K562 (cell line): Measurements from ENCODE around the gene SETD4. TPM values are rescaled to one million over a fixed set of nuclear protein-coding genes. Genes with fewer than 3 reads are reported as not detected.

Experiments
- ATAC-seq: fragments of 200-7000 bp; cut with Tn5 transposase; 3 replicates; pipeline ENCODE4 v1.9.1; 2020; ENCODE audit warnings: moderate library complexity
- BruUV-seq: library from RNA; stranded (reverse); fragments of 400-500 nt; replicated peaks from 2 replicates; lab custom pipeline; 2021; lab: Mats Ljungman, UMichigan
- CTCF ChIA-PET: fragments of 300-600 bp; formaldehyde crosslinking; extraction: SDS; loops from one replicate; lab custom pipeline; 2021; ENCODE audit warnings: low intra/inter-chr PET ratio; lab: Yijun Ruan, JAX
- POLR2A ChIA-PET: fragments of 300-600, 350-650 bp; sonication (Branson Sonifier 250); formaldehyde crosslinking; extraction: SDS; loops from one replicate; lab custom pipeline; 2021; ENCODE audit warnings: antibody characterized with exemption, inconsistent platforms; lab: Yijun Ruan, JAX
- DNase-seq, 4 experiments: peaks; one replicate each; pipeline versions ENCODE4 v3.0.0 to v3.0.0-alpha.2; 2011 to 2018; ENCODE audit warnings: low spot score in 3 of 4, mixed read lengths in 3 of 4; ENCODE audit errors: extremely low read depth in 1 of 4
- FAIRE-seq: peaks from 2 replicates; lab custom pipeline; 2011; peaks lifted over from hg19 to GRCh38; lab: Jason Lieb, UNC
- H2AFZ ChIP-seq: 2 replicates; pipeline ENCODE4 v1.6.0; 2011; ENCODE audit warnings: low read depth, low read length, control low read depth, inconsistent platforms
- H3K27ac ChIP-seq: fragments of 200-600 bp; 3 replicates; pipeline ENCODE4 v1.8.0; 2011; ENCODE audit warnings: low read depth, mild to moderate bottlenecking, control low read depth, inconsistent platforms, low read length, moderate library complexity, mixed read lengths; ENCODE audit errors: extremely low read depth
- H3K27me3 ChIP-seq, 2 experiments: fragments of 300-600 bp in 1 of 2; 2 replicates in 1 of 2; 3 replicates in 1 of 2; pipeline versions ENCODE4 v1.6.0 to v1.8.0; 2011; ENCODE audit warnings: inconsistent platforms in 2 of 2, low read length in 2 of 2, mild to moderate bottlenecking in 1 of 2, mixed read lengths in 1 of 2, moderate library complexity in 1 of 2; ENCODE audit not compliant: control insufficient read depth in 2 of 2, insufficient read depth in 2 of 2
- H3K36me3 ChIP-seq: fragments of 300-600 bp; 3 replicates; pipeline ENCODE4 v1.8.0; 2011; ENCODE audit warnings: mild to moderate bottlenecking, low read length, inconsistent platforms; ENCODE audit not compliant: control insufficient read depth, insufficient read depth
- H3K4me1 ChIP-seq, 2 experiments: fragments of 200-600 bp in 1 of 2; replicated peaks in 1 of 2; 2 replicates in 1 of 2; 3 replicates in 1 of 2; pipeline versions ENCODE4 v1.5.1 to v1.8.0; 2011; ENCODE audit warnings: inconsistent platforms in 2 of 2, low read length in 2 of 2, mild to moderate bottlenecking in 1 of 2, mixed read lengths in 1 of 2, moderate library complexity in 1 of 2; ENCODE audit not compliant: control insufficient read depth in 2 of 2, insufficient read depth in 2 of 2
- H3K4me2 ChIP-seq: 2 replicates; pipeline ENCODE4 v1.6.1; 2011; ENCODE audit warnings: low read length, control low read depth, inconsistent platforms, mixed read lengths; ENCODE audit not compliant: insufficient read depth
- H3K4me3 ChIP-seq: fragments of 200-600 bp; sonication (generic), shearing (Covaris generic); 2 replicates; pipeline ENCODE4 v1.5.1; 2016; ENCODE audit warnings: control low read depth, inconsistent platforms
- H3K79me2 ChIP-seq: fragments of 200-600 bp; 3 replicates; pipeline ENCODE4 v1.8.0; 2011; ENCODE audit warnings: low read length, inconsistent platforms; ENCODE audit not compliant: control insufficient read depth, insufficient read depth
- H3K9ac ChIP-seq, 2 experiments: 2 replicates each; pipeline versions ENCODE4 v1.6.0 to v1.6.1; 2011; ENCODE audit warnings: low read depth in 2 of 2, low read length in 2 of 2, control low read depth in 1 of 2, inconsistent platforms in 1 of 2, mild to moderate bottlenecking in 1 of 2, mixed read lengths in 1 of 2; ENCODE audit not compliant: insufficient read depth in 1 of 2
- H3K9me1 ChIP-seq: one replicate; pipeline ENCODE4 v1.6.0; 2011; ENCODE audit warnings: inconsistent platforms, mild to moderate bottlenecking, low read length, moderate library complexity; ENCODE audit not compliant: control insufficient read depth, insufficient read depth
- H3K9me3 ChIP-seq: replicated peaks from 2 replicates; pipeline ENCODE4 v1.5.1; 2011; ENCODE audit warnings: low read depth, low read length, inconsistent platforms; ENCODE audit not compliant: control insufficient read depth, insufficient read depth
- H4K20me1 ChIP-seq: replicated peaks from 2 replicates; pipeline ENCODE4 v1.6.1; 2011; ENCODE audit warnings: low read length, inconsistent platforms, mixed read lengths; ENCODE audit not compliant: control insufficient read depth, insufficient read depth
- ARID2 ChIP-seq: fragments of 450-650 bp; IDR thresholded peaks from 2 replicates; pipeline ENCODE4 v1.6.1; 2017; ENCODE audit warnings: antibody characterized with exemption, mild to moderate bottlenecking
- ELF1 ChIP-seq: fragments of 200-800 bp; sonication (Bioruptor generic); IDR thresholded peaks from 2 replicates; pipeline ENCODE4 v1.6.1; 2016; ENCODE audit warnings: missing genetic modification characterization, missing compliant biosample characterization
- FOXK1 ChIP-seq: sonication (generic); formaldehyde crosslinking; IDR thresholded peaks from 2 replicates; pipeline ENCODE4 v1.8.0; 2022; ENCODE audit warnings: missing genetic modification reagents, mild to moderate bottlenecking, borderline replicate concordance
- HNRNPUL1 ChIP-seq: fragments of 200-400 bp; formaldehyde crosslinking; IDR thresholded peaks from 2 replicates; pipeline ENCODE4 v1.6.1; 2017; ENCODE audit warnings: low read length
- PHF8 ChIP-seq: fragments of 200-600 bp; sonication (generic); IDR thresholded peaks from 2 replicates; pipeline ENCODE4 v1.6.1; 2012; ENCODE audit warnings: mixed run types, mild to moderate bottlenecking, inconsistent platforms, low read length, moderate library complexity, borderline replicate concordance
- SIRT6 ChIP-seq: IDR thresholded peaks from one replicate; pipeline ENCODE4 v1.6.1; 2012; ENCODE audit warnings: low read depth, mild to moderate bottlenecking, control low read depth, inconsistent platforms, low read length, moderate library complexity
- ZNF263 ChIP-seq: sonication (generic); formaldehyde crosslinking; IDR thresholded peaks from 2 replicates; pipeline ENCODE4 v1.8.0; 2022; ENCODE audit warnings: mild to moderate bottlenecking, missing genetic modification reagents, borderline replicate concordance
- ZNF274 ChIP-seq: IDR thresholded peaks from 2 replicates; pipeline ENCODE4 v1.6.1; 2011; ENCODE audit warnings: low read depth, mild to moderate bottlenecking, low read length, moderate library complexity, borderline replicate concordance
- ZNF41 ChIP-seq: fragments of 250-450 bp; sonication (Bioruptor Pico); conservative IDR thresholded peaks from 2 replicates; pipeline ENCODE4 v1.4.0; 2020; ENCODE audit warnings: mild to moderate bottlenecking
- WGBS: fragments of 100-300 bp; shearing (Covaris generic); methylation state at CpG from one replicate; pipeline ENCODE4 v1.1.6; 2016; ENCODE audit warnings: low coverage, mixed read lengths; ENCODE audit not compliant: insufficient coverage; ENCODE audit errors: missing lambda C conversion rate; 5-methylcytosine and 5-hydroxymethylcytosine counted together
- in situ Hi-C: fragments of 300-500 bp; cut with MboI; formaldehyde crosslinking; loops from 4 replicates; pipeline ENCODE4 v1.15.0; 2018; ENCODE audit warnings: inconsistent platforms, mixed read lengths
- intact Hi-C: fragments of 100-400 bp; cut with micrococcal nuclease; formaldehyde crosslinking; loops from 2 replicates; pipeline ENCODE4 v1.14.2; 2022
- polyA plus RNA-seq, 8 experiments: library from polyadenylated mRNA; depleted of rRNA in 4 of 8; stranded (reverse) in 5 of 8; unstranded in 3 of 8; fragments of >200 nt; fragmentation: Nextera tagmentation in 2 of 8; fragmentation: Illumina TruSeq in 1 of 8; extraction: Ambion mirVana in 2 of 8; extraction: Trizol in 1 of 8; gene quantifications; 2 replicates each; pipeline versions ENCODE4 v1.2.1 to v1.2.3, GENCODE V29; 2011 to 2014; ENCODE audit warnings: inconsistent platforms in 1 of 8, missing spikeins in 1 of 8
- total RNA-seq, 7 experiments: library from RNA; depleted of rRNA in 6 of 7; stranded (reverse); fragments of >200 nt in 6 of 7; fragmentation: Illumina TruSeq in 2 of 7; extraction: Trizol in 2 of 7; gene quantifications; 2 replicates each; pipeline versions ENCODE4 v1.2.1 to v1.2.3, GENCODE V29; 2011 to 2021; ENCODE audit warnings: low replicate concordance in 1 of 7
- TF ChIP-seq, protein P1 (sequence below): fragments of 450-650 bp; IDR thresholded peaks from 2 replicates; pipeline ENCODE4 v1.7.0; 2016; ENCODE audit warnings: borderline replicate concordance
- TF ChIP-seq, protein P2 (sequence below), 2 experiments: fragments of 450-650 bp in 1 of 2; sonication (generic) in 1 of 2; formaldehyde crosslinking in 1 of 2; IDR thresholded peaks; 2 replicates each; pipeline versions ENCODE4 v1.7.1 to v1.9.0; 2016 to 2022; ENCODE audit warnings: inconsistent platforms in 1 of 2, mild to moderate bottlenecking in 1 of 2, missing genetic modification reagents in 1 of 2

The SETD4 gene
- total and polyA plus RNA-seq, 9 of the 15 experiments (the other 6 are each of a cell fraction or from before 2014, with no cell fraction given), result 16.1 to 51.3 (median 25.7) TPM

DNA sequence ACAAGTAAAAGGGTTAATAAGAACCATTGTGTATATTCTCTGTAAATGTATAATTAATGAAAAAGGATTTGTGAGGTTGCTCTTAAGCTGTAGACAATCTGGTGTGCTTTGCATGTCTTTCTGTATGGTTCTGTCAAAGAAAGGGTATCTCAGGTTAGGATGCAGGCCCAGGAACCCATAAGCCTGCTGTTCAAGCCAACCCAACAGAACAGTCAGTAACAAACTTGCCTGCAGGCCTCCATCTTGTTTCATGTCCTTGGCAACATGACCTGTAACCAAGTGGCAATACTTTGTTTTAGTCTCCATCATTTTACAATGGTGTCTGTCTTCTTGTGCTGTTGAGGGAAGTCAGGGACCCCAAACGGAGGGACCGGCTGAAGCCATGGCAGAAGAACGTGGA, 38.7 kb upstream of the SETD4 start:
- no peak overlapping the region for H3K9ac ChIP-seq
- no peak overlapping the region for H2AFZ ChIP-seq
- intact Hi-C loops, result no loop called here
- no peak overlapping the region for H3K4me2 ChIP-seq
- in situ Hi-C loops, result no loop called here
- H3K4me3 ChIP-seq, result no peak overlapping the region
- H3K9me3 ChIP-seq, result peaks cover under 1% of the 10 kb centered on the region
- no peak for ATAC-seq
- H4K20me1 ChIP-seq, result no peaks in the 10 kb centered on the region
- no peaks in the 10 kb centered on the region for H3K9me1 ChIP-seq
- no peaks in the 10 kb centered on the region for H3K36me3 ChIP-seq
- H3K27me3 ChIP-seq, result peaks cover 0 to 2% of the 10 kb centered on the region in 2 experiments; a peak in 1 of 5 replicates
- FAIRE-seq, result no peak
- DNase-seq, result no peak
- no peaks in the 10 kb centered on the region for H3K79me2 ChIP-seq
- BruUV-seq, result no TSS peak
- 50% methylated on average over 3 of the region's 3 CpGs for WGBS
- no peak overlapping the region for H3K27ac ChIP-seq
- CTCF ChIA-PET, result no interaction called here
- POLR2A ChIA-PET, result no interaction called here
- H3K4me1 ChIP-seq, result no peaks in the 10 kb centered on the region; a peak in 2 of 5 replicates
- TF ChIP-seq, protein P1, sequence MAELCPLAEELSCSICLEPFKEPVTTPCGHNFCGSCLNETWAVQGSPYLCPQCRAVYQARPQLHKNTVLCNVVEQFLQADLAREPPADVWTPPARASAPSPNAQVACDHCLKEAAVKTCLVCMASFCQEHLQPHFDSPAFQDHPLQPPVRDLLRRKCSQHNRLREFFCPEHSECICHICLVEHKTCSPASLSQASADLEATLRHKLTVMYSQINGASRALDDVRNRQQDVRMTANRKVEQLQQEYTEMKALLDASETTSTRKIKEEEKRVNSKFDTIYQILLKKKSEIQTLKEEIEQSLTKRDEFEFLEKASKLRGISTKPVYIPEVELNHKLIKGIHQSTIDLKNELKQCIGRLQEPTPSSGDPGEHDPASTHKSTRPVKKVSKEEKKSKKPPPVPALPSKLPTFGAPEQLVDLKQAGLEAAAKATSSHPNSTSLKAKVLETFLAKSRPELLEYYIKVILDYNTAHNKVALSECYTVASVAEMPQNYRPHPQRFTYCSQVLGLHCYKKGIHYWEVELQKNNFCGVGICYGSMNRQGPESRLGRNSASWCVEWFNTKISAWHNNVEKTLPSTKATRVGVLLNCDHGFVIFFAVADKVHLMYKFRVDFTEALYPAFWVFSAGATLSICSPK, result no peak
- TF ChIP-seq ZNF41 (CRISPR knock-in tag) (no peak), ZNF274 (no peak), ELF1 (tag) (no peak), HNRNPUL1 (no peak), ZNF263 (CRISPR knock-in tag) (no peak), FOXK1 (CRISPR knock-in tag) (no peak), PHF8 (no peak), SIRT6 (no peak), ARID2 (no peak)
- TF ChIP-seq, protein P2, sequence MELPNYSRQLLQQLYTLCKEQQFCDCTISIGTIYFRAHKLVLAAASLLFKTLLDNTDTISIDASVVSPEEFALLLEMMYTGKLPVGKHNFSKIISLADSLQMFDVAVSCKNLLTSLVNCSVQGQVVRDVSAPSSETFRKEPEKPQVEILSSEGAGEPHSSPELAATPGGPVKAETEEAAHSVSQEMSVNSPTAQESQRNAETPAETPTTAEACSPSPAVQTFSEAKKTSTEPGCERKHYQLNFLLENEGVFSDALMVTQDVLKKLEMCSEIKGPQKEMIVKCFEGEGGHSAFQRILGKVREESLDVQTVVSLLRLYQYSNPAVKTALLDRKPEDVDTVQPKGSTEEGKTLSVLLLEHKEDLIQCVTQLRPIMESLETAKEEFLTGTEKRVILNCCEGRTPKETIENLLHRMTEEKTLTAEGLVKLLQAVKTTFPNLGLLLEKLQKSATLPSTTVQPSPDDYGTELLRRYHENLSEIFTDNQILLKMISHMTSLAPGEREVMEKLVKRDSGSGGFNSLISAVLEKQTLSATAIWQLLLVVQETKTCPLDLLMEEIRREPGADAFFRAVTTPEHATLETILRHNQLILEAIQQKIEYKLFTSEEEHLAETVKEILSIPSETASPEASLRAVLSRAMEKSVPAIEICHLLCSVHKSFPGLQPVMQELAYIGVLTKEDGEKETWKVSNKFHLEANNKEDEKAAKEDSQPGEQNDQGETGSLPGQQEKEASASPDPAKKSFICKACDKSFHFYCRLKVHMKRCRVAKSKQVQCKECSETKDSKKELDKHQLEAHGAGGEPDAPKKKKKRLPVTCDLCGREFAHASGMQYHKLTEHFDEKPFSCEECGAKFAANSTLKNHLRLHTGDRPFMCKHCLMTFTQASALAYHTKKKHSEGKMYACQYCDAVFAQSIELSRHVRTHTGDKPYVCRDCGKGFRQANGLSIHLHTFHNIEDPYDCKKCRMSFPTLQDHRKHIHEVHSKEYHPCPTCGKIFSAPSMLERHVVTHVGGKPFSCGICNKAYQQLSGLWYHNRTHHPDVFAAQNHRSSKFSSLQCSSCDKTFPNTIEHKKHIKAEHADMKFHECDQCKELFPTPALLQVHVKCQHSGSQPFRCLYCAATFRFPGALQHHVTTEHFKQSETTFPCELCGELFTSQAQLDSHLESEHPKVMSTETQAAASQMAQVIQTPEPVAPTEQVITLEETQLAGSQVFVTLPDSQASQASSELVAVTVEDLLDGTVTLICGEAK (IDR thresholded peaks at IDR 0.05), result no peak
- TF ChIP-seq, protein P2 (CRISPR knock-in tag; IDR thresholded peaks at IDR 0.05), result no peak
